ENCODE results near the gene CARD14. TPM values are rescaled to one million over a fixed set of nuclear protein-coding genes. Genes with fewer than 3 reads are reported as not detected.

CARD14 gene
- total RNA-seq, 1 experiment from 2014 or later, result 16.5 TPM

DNA sequence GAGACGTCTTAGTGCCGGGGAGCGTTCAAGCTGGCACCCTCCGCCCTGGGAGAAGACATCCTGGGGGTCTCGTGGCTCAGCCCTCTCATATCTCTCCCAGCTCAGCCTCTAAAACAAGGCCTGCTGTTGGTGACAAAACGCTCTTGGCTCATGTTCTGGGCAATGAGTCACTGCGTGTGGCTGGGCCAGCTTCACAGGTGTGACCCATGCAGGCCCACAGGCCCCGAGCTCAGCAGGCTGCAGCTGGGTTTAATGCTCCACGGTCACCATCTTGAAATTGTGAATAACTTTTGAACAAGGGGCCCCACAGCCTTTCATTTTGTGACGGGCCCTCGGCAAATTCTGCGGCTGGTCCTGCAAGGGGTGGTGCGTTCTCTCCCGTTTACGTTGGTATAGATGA lies 46.0 kb upstream of the CARD14 start:
- Histone ChIP-seq H3K36me3 (ENCODE audit: low read depth) (no peaks in the 10 kb centered on the region), H3K27me3 (ENCODE audit: insufficient read depth, low read depth) (no peaks in the 10 kb centered on the region), H4K20me1 (ENCODE audit: insufficient read depth) (no peaks in the 10 kb centered on the region), H2AFZ (no peak overlapping the region), H3K4me3 (no peak overlapping the region), H3K4me2 (no peak overlapping the region), H3K9me2 (ENCODE audit: insufficient read depth) (no peaks in the 10 kb centered on the region), H3K9me3 (ENCODE audit: insufficient read depth, low read depth) (no peaks in the 10 kb centered on the region), H3K4me1 (replicated peaks; ENCODE audit: insufficient read depth) (no peaks in the 10 kb centered on the region), H3F3A (ENCODE audit: insufficient read depth, low read depth) (no peaks in the 10 kb centered on the region), H3K79me2 (ENCODE audit: low read depth) (no peaks in the 10 kb centered on the region), H3K27ac (no peak overlapping the region)
- peak in 1 of 2 experiments; percentile 56 for DNase-seq
- ChIA-PET CTCF (interaction anchor here (1.2 to 2.2 kb wide), 2 partner anchors 22 to 117 kb away, joined by 4 to 15 read pairs; partner anchors contain the start of gene GAA), POLR2A (ENCODE audit: unreplicated experiment) (interaction anchor here (0.6 kb wide), 3 partner anchors 22 to 1323 kb away, joined by 3 to 16 read pairs (median 16); no protein-coding TSS in a partner anchor)
- TF ChIP-seq, protein P1, sequence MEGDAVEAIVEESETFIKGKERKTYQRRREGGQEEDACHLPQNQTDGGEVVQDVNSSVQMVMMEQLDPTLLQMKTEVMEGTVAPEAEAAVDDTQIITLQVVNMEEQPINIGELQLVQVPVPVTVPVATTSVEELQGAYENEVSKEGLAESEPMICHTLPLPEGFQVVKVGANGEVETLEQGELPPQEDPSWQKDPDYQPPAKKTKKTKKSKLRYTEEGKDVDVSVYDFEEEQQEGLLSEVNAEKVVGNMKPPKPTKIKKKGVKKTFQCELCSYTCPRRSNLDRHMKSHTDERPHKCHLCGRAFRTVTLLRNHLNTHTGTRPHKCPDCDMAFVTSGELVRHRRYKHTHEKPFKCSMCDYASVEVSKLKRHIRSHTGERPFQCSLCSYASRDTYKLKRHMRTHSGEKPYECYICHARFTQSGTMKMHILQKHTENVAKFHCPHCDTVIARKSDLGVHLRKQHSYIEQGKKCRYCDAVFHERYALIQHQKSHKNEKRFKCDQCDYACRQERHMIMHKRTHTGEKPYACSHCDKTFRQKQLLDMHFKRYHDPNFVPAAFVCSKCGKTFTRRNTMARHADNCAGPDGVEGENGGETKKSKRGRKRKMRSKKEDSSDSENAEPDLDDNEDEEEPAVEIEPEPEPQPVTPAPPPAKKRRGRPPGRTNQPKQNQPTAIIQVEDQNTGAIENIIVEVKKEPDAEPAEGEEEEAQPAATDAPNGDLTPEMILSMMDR (conservative IDR thresholded peaks at IDR 0.05), result no peak
- TF ChIP-seq EZH2 (IDR thresholded peaks at IDR 0.05; ENCODE audit: low read depth), result no peak
- BruUV-seq (replicated peaks), result no TSS peak
- intact Hi-C loops (cut with micrococcal nuclease; ENCODE audit: unreplicated experiment), result loop anchor here (1.0 to 2.0 kb wide), 2 partner anchors 22 to 131 kb away; partner anchors contain the start of gene GAA

DNA sequence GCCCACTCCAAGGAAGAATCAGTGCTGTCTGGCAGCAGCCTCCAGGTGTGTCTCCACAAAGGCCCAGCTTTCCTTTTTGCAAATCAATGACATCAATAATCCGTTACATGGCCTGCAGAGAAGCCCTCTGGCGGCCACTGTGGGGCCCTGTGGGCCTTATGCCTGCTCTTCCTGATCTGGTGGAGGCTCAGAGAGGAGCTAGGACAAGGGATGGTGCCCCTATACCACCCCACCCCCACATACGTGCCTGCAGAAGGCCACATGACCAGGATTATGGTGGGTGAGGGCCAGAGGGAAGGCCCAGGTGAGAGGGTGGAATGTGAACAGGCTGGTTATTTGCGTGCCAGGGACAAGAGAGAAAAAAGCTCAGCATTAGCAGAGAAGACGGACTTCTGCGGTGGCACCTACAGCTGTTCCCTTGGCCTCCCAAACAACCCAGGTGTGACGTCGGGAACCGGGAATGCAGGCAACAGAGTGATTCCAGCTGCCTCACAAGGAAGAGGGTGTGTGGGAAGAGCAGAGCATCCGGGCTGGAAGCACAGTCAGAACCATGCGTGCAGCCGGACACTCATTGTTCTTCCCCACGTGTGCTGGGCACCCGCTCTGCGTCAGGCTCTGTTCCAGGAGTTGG lies 45.4 kb upstream of the CARD14 start:
- ChIA-PET CTCF (interaction anchor here (0.9 to 2.2 kb wide), 3 partner anchors 21 to 118 kb away, joined by 3 to 15 read pairs (median 4); partner anchors contain the start of gene GAA), POLR2A (ENCODE audit: unreplicated experiment) (interaction anchor here (0.6 to 0.8 kb wide), 4 partner anchors 22 to 206 kb away, joined by 5 to 16 read pairs (median 7); partner anchors contain the start of gene GAA)
- no peaks in the 10 kb centered on the region for H3K4me1 ChIP-seq (replicated peaks; ENCODE audit: insufficient read depth)
- H3K27me3 ChIP-seq (ENCODE audit: insufficient read depth, low read depth), result no peaks in the 10 kb centered on the region
- H3K4me2 ChIP-seq, result no peak overlapping the region
- no peaks in the 10 kb centered on the region for H3K9me2 ChIP-seq (ENCODE audit: insufficient read depth)
- no peak overlapping the region for H3K27ac ChIP-seq
- no peaks in the 10 kb centered on the region for H3K36me3 ChIP-seq (ENCODE audit: low read depth)
- no peaks in the 10 kb centered on the region for H3K9me3 ChIP-seq (ENCODE audit: insufficient read depth, low read depth)
- DNase-seq, result peak; percentile 41 to 89
- H3F3A ChIP-seq (ENCODE audit: insufficient read depth, low read depth), result no peaks in the 10 kb centered on the region
- intact Hi-C loops (cut with micrococcal nuclease; ENCODE audit: unreplicated experiment), result loop anchor here (1.0 to 2.0 kb wide), 2 partner anchors 23 to 130 kb away; partner anchors contain the start of gene GAA
- no peaks in the 10 kb centered on the region for H3K79me2 ChIP-seq (ENCODE audit: low read depth)
- no peak overlapping the region for H3K4me3 ChIP-seq
- no peak overlapping the region for H2AFZ ChIP-seq
- no peaks in the 10 kb centered on the region for H4K20me1 ChIP-seq (ENCODE audit: insufficient read depth)
- no TSS peak for BruUV-seq (replicated peaks)
- TF ChIP-seq, protein P1 (conservative IDR thresholded peaks at IDR 0.05), result 0 out of 2 replicates have a peak, but pooled peaks have one; percentile 48
- TF ChIP-seq EZH2 (IDR thresholded peaks at IDR 0.05; ENCODE audit: low read depth), result no peak

DNA sequence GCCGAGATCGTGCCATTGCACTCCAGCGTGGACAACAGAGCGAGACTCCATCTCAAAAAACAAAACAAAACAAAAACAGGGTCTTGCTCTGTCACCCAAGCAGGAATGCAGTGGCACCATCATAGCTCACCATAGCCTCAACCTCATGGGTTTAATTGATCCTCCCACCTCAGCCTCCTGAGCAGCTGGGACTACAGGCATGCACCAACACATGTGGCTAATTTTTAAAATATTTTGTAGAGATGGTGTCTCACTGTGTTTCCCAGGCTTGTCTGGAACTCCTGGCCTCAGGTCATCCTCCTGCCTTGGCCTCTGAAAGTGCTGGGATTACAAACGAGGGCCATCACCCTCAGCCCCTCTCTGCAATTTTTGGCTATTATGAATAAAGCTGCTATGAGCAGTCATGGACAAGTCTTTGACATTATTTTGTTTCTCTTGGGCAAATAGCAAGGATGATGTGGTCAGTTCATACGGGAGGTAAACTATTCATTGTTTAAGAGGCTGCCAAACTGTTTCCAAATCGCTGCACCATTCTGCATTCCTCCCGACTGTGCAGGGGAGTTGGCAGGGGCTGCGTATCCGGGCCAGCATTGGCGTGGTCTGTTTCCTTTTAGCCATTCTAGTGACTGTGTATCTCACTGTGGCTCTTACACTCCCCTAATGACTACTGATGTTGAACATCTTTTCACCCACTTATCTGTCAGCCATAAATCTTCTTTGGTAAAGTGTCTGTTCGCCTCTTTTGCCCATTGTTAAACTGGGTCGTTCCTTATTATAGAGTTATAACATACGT lies 44.0 kb upstream of the CARD14 start:
- Histone ChIP-seq H3K4me1 (replicated peaks; ENCODE audit: insufficient read depth) (no peaks in the 10 kb centered on the region), H3K27me3 (ENCODE audit: insufficient read depth, low read depth) (no peaks in the 10 kb centered on the region), H3F3A (ENCODE audit: insufficient read depth, low read depth) (no peaks in the 10 kb centered on the region), H2AFZ (no peak overlapping the region), H3K27ac (no peak overlapping the region), H3K36me3 (ENCODE audit: low read depth) (no peaks in the 10 kb centered on the region), H3K9me3 (ENCODE audit: insufficient read depth, low read depth) (no peaks in the 10 kb centered on the region), H3K9me2 (ENCODE audit: insufficient read depth) (no peaks in the 10 kb centered on the region), H3K79me2 (ENCODE audit: low read depth) (no peaks in the 10 kb centered on the region), H4K20me1 (ENCODE audit: insufficient read depth) (no peaks in the 10 kb centered on the region), H3K4me2 (no peak overlapping the region), H3K4me3 (no peak overlapping the region)
- DNase-seq, result no peak
- POLR2A ChIA-PET (ENCODE audit: unreplicated experiment), result no interaction called here
- CTCF ChIA-PET, result no interaction called here
- intact Hi-C loops (cut with micrococcal nuclease; ENCODE audit: unreplicated experiment), result loop anchor here (2.0 kb wide), 1 partner anchor 129 kb away; no protein-coding TSS in a partner anchor
- no TSS peak for BruUV-seq (replicated peaks)
- TF ChIP-seq, protein P1 (conservative IDR thresholded peaks at IDR 0.05), result no peak
- no peak for TF ChIP-seq EZH2 (IDR thresholded peaks at IDR 0.05; ENCODE audit: low read depth)

All from PC-9 (cell line).